BLaER1 treated with 17β-estradiol and CSF1 and Interleukin-3, amounts not matched to agents 10 nM and 100 nM (cell line): Measurements from ENCODE around the gene ZC3H11A.

ENCODE experiments used
- H3K27ac ChIP-seq, 11 experiments: shearing (Covaris generic); formaldehyde crosslinking; 2 replicates each; pipeline ENCODE4 v1.8.1; 2022
- H3K27me3 ChIP-seq, 11 experiments: shearing (Covaris generic); formaldehyde crosslinking; 2 replicates each; pipeline ENCODE4 v1.8.1; 2022
- H3K36me3 ChIP-seq, 11 experiments: shearing (Covaris generic); formaldehyde crosslinking; 2 replicates each; pipeline ENCODE4 v1.8.1; 2022
- H3K4me1 ChIP-seq, 10 experiments: shearing (Covaris generic); formaldehyde crosslinking; 2 replicates each; pipeline ENCODE4 v1.8.1; 2022
- H3K4me2 ChIP-seq, 11 experiments: shearing (Covaris generic); formaldehyde crosslinking; 2 replicates each; pipeline ENCODE4 v1.8.1; 2022
- H3K4me3 ChIP-seq, 10 experiments: shearing (Covaris generic); formaldehyde crosslinking; 2 replicates each; pipeline ENCODE4 v1.8.1; 2022
- H3K9ac ChIP-seq, 11 experiments: shearing (Covaris generic); formaldehyde crosslinking; 2 replicates each; pipeline ENCODE4 v1.8.1; 2022
- H3K9me3 ChIP-seq, 11 experiments: shearing (Covaris generic); formaldehyde crosslinking; replicated peaks in 1 of 11; 2 replicates each; pipeline ENCODE4 v1.8.1; 2022
- H4K20me1 ChIP-seq, 11 experiments: shearing (Covaris generic); formaldehyde crosslinking; 2 replicates each; pipeline ENCODE4 v1.8.1; 2022
- Cebpa-rat ChIP-seq, 11 experiments: shearing (Covaris generic); IDR thresholded peaks; 2 replicates each; pipeline ENCODE4 v1.8.1; 2022

ZC3H11A gene

DNA sequence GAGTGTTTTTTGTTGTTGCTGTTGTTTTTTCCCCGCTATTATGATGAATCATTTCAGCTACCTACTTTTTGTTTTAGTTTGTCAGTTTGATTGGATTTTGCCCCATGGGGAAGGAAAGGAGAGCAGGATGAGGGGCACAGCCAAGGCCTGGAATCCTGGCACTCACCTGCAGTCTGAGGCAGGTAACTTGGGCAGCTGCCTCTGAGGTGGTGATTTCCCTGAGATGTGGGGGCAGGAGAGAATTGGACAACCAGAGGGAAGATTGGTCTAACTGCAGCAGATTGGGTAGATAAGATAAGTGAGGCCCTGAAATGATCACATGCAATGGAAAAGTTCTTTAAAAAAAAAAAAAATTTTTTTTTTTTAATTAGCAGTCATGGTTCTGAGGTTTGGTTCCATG, 31.9 kb upstream of the ZC3H11A start:
- no peak for TF ChIP-seq Cebpa-rat (IDR thresholded peaks at IDR 0.05)
- H3K9ac ChIP-seq, result no peak overlapping the region

DNA sequence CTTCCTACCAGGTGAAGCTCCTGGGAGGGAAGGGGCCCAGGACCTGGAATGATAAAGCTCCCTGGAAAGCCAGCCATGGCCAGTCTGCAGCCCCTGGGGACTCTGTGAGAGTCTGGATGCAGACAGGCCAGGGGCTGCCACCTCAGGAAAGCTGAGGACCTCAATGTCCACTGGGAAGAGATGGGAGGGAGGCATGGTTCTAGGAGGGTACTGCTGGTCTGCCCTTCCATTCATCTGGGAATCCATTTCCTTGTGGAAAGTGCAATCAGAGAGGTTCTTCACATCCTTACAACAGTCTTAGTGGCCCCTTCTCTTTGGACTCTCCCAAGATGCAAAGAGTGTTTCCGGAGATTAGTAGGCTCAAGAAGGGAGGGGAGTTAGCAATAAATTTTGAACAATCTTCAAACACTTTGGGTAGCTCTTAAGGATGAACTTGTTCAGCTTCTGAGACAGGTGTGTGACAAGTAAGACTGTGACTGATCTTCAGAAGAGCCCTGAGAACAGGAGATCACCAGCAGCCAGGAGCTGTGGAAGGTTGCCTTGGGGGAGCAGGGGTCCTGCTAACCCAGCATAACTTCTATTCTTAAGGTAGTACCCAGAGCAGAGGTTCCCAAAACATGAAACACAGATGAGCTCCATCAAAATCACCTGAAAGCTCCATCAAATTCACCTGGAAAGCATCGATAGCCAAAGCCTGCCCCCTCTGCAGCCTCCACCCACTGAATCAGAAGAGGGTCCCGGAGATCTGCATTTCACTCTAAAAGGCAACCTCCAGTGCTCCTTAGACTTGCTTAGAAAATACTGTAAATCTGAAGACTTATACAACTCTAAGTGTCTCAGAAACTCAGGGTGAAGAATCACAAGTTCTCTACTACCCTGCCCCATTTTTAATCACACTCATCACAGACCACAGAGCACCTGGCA, 31.1 kb upstream of the ZC3H11A start:
- Histone ChIP-seq H4K20me1 (no peaks in the 10 kb centered on the region), H3K9me3 (no peaks in the 10 kb centered on the region), H3K4me3 (peak overlapping the region in 8 of 10 experiments; percentile 29 to 70 (median 57); a peak in 14 of 20 replicates), H3K4me1 (peaks cover 44 to 68% (median 60%) of the 10 kb centered on the region in 10 experiments), H3K27ac (peak overlapping the region; percentile 78 to 98 (median 93); a peak in 21 of 22 replicates), H3K9ac (peak overlapping the region; percentile 71 to 85 (median 78)), H3K4me2 (peak overlapping the region; percentile 77 to 95 (median 85)), H3K36me3 (peaks cover 0 to 9% (median 0%) of the 10 kb centered on the region in 11 experiments; a peak in 1 of 22 replicates), H3K27me3 (no peaks in the 10 kb centered on the region)
- no peak for TF ChIP-seq Cebpa-rat (IDR thresholded peaks at IDR 0.05)

More for the DNA sequence above, 31.9 kb upstream of the ZC3H11A start:
- H3K9me3 ChIP-seq, result no peaks in the 10 kb centered on the region
- no peaks in the 10 kb centered on the region for H4K20me1 ChIP-seq
- H3K4me2 ChIP-seq, result peak overlapping the region in 10 of 11 experiments; percentile 77 to 95 (median 86); a peak in 15 of 22 replicates
- peak overlapping the region in 9 of 11 experiments; percentile 86 to 98 (median 93); a peak in 15 of 22 replicates for H3K27ac ChIP-seq
- H3K36me3 ChIP-seq, result peaks cover 0 to 8% (median 0%) of the 10 kb centered on the region in 11 experiments; a peak in 1 of 22 replicates
- no peak overlapping the region for H3K4me3 ChIP-seq
- peaks cover 38 to 60% (median 52%) of the 10 kb centered on the region in 10 experiments for H3K4me1 ChIP-seq
- H3K27me3 ChIP-seq, result no peaks in the 10 kb centered on the region

DNA sequence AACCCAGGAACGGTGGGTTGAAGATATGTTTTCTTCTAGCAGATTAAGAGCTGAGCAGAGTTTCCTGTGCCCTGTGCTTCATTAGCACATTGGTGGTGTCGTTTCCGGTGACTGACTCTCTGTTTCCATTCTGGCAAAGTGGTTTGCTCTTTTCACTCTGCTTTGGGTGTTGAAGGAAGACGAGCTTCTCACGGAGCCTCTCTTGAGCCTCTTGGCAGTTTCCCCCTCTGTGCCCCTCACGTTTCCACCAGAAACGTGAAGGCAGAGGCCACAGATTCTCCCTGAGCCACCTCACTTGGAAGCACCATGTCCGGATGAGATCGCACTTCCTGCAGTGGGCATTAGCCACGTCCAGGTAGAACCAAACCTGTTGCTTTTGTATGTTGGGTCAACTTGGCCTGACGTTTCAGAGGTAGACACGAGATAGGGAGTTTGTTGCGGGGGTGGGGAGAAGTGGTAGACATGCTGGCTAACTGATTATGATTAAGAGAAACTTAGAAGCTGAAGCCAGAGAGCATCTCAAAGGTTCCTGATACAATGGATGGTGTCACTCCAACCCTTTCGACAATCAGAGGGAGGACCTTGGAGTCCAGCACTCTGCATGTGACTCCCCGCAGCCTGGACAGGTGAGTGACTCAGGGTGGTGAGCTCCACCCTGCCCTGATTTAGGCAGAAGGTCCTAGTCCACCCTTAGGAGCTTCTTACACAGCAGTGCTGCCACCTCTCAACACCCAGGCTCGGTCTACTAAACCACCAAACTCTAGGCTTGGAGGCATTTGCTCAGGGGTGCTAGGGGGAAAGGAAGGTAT, 30.2 kb upstream of the ZC3H11A start, which contains the start of gene LAX1:
TSS of gene LAX1 (plus strand) at position 155 of the 809 bp plus-strand sequence. CDS start at position 538, 383 bp downstream.
- H3K9ac ChIP-seq, result peak within 1 kb of the TSS; percentile 71 to 85 (median 78)

DNA sequence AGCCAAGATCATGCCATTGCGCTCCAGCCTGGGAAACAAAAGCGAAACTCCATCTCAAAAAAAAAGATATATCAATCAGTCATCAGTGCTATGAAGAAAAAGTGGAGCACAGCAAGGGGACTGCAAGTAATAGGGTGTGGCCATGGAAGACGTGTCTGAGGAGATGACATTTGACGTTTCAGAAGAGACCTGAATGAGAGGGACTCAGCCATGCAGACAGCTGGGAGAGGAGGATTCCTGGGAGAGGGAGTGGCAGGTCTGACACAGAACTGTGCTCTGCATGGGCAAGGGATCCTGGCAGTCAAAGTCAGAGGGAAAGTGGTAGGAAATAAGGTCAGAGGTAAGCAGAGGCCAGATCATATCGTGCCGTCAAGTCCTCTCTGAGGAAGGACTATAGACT, 27.2 kb upstream of the ZC3H11A start:
- H3K4me2 ChIP-seq, result peak overlapping the region; percentile 47 to 95 (median 77); a peak in 21 of 22 replicates
- H3K9ac ChIP-seq, result peak overlapping the region in 10 of 11 experiments; percentile 61 to 80 (median 77); a peak in 19 of 22 replicates
- H3K27ac ChIP-seq, result peak overlapping the region; percentile 86 to 98 (median 93); a peak in 21 of 22 replicates
- no peaks in the 10 kb centered on the region for H4K20me1 ChIP-seq
- TF ChIP-seq Cebpa-rat (IDR thresholded peaks at IDR 0.05), result no peak
- no peaks in the 10 kb centered on the region for H3K9me3 ChIP-seq
- H3K4me1 ChIP-seq, result peaks cover 48 to 85% (median 76%) of the 10 kb centered on the region in 10 experiments
- peak overlapping the region in 1 of 10 experiments; percentile 3; a peak in 1 of 20 replicates for H3K4me3 ChIP-seq
- no peaks in the 10 kb centered on the region for H3K27me3 ChIP-seq
- H3K36me3 ChIP-seq, result peaks cover 0 to 37% (median 23%) of the 10 kb centered on the region in 11 experiments; a peak in 13 of 22 replicates

More for the DNA sequence above, 30.2 kb upstream of the ZC3H11A start, which contains the start of gene LAX1:
- peak within 1 kb of the TSS; percentile 77 to 95 (median 85) for H3K4me2 ChIP-seq
- peaks cover 44 to 69% (median 63%) of the 10 kb centered on the region in 10 experiments for H3K4me1 ChIP-seq
- peak within 1 kb of the TSS; percentile 26 to 70 (median 54); a peak in 18 of 20 replicates for H3K4me3 ChIP-seq
- no peak for TF ChIP-seq Cebpa-rat (IDR thresholded peaks at IDR 0.05)
- peak within 1 kb of the TSS; percentile 78 to 98 (median 93) for H3K27ac ChIP-seq
- H3K9me3 ChIP-seq, result no peaks in the 10 kb centered on the region
- no peaks in the 10 kb centered on the region for H3K27me3 ChIP-seq
- H4K20me1 ChIP-seq, result no peaks in the 10 kb centered on the region
- peaks cover 0 to 9% (median 0%) of the 10 kb centered on the region in 11 experiments; a peak in 1 of 22 replicates for H3K36me3 ChIP-seq

DNA sequence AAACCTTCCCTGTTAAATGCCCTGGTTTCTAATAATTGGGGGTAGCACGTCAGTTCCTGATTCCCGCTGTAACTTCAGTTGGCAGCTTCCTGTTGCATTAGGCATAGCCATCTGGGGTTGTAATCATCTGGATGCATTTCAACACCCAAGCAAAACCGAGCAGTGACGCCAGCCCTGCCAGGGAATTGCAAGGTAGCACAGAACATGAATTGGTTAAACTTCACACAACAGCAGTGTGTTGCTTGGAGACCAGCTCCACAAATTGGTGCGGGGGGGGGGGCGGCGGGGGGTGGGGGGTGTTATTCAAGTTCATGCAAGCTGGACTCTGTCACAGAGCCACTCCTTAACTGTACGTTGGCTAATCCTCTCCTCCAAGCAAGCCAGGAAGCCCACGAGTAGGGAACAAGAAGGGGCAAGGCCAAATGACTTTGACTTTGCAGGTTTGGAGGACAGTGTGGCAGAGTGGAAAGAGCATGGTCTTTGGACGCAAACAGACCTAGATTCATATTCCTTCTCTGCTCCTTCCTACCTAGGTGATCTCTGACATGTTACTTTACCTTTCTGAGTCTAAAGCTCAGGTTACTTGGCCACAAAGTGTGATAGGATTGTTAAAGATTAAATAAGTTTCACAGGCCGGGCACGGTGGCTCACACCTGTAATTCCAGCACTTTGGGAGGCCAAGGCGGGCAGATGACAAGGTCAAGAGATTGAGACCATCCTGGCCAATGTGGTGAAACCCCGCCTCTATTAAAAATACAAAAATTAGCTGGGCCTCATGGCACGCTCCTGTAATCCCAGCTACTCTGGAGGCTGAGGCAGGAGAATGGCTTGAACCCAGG, 25.7 kb upstream of the ZC3H11A start:
- Histone ChIP-seq H3K9ac (peak overlapping the region; percentile 70 to 86 (median 80); a peak in 21 of 22 replicates), H3K4me2 (peak overlapping the region; percentile 54 to 95 (median 81)), H3K4me3 (peak overlapping the region in 1 of 10 experiments; percentile 30; a peak in 4 of 20 replicates), H3K27ac (peak overlapping the region; percentile 87 to 98 (median 94)), H3K36me3 (peaks cover 0 to 52% (median 38%) of the 10 kb centered on the region in 11 experiments; a peak in 18 of 22 replicates), H3K4me1 (peaks cover 38 to 70% (median 63%) of the 10 kb centered on the region in 10 experiments), H3K9me3 (no peaks in the 10 kb centered on the region), H3K27me3 (no peaks in the 10 kb centered on the region), H4K20me1 (no peaks in the 10 kb centered on the region)
- peak; percentile 86 to 98 (median 96) for TF ChIP-seq Cebpa-rat (IDR thresholded peaks at IDR 0.05)

DNA sequence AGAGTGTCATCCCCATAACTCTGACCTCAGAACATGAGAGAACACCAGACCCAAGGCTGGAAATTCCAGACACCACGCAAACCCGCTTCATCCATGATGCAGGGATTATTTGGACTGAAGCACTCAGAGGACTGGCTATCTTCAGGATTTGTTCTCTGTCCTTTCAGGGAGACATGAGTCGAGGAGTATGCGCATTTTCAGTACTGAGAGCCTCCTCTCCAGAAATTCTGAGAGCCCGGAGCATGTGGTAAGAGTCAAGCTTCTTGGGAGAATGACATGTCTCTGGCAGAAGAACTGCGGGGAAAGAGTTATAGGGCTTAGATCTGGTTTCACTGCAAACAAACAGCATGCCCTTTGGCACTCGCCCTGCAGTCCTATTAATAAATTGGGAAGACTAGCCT, 23.5 kb upstream of the ZC3H11A start:
- peak overlapping the region in 10 of 11 experiments; percentile 87 to 98 (median 92); a peak in 19 of 22 replicates for H3K27ac ChIP-seq
- H3K9me3 ChIP-seq, result no peaks in the 10 kb centered on the region
- H3K4me2 ChIP-seq, result peak overlapping the region in 2 of 11 experiments; percentile 33 to 76; a peak in 2 of 22 replicates
- no peak for TF ChIP-seq Cebpa-rat (IDR thresholded peaks at IDR 0.05)
- H3K9ac ChIP-seq, result peak overlapping the region in 3 of 11 experiments; percentile 10 to 35 (median 31); a peak in 6 of 22 replicates
- no peaks in the 10 kb centered on the region for H4K20me1 ChIP-seq
- peaks cover 26 to 50% (median 43%) of the 10 kb centered on the region in 10 experiments for H3K4me1 ChIP-seq
- peaks cover 0 to 65% (median 50%) of the 10 kb centered on the region in 11 experiments; a peak in 18 of 22 replicates for H3K36me3 ChIP-seq
- H3K4me3 ChIP-seq, result no peak overlapping the region
- H3K27me3 ChIP-seq, result no peaks in the 10 kb centered on the region

DNA sequence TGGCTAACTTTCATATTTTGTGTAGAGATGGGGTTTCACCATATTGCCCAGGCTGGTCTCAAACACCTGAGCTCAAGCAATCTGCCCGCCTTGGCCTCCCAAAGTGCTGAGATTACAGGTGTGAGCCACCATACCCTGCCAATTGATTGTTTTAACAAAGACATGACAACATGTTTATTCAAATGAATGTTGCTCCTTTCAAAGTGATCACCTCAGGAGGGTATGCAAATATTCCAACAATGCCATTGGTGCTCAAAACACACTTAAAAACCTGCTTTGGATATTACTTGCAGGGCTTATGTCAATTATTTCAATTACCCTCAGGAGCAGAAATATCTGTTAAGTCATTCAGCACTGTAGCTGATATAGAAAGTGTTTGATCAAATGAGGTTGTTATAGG, 22.6 kb upstream of the ZC3H11A start:
- Histone ChIP-seq H3K4me2 (no peak overlapping the region), H3K9me3 (no peaks in the 10 kb centered on the region), H3K9ac (no peak overlapping the region), H3K27me3 (no peaks in the 10 kb centered on the region), H3K36me3 (peaks cover 0 to 65% (median 50%) of the 10 kb centered on the region in 11 experiments; a peak in 18 of 22 replicates), H3K4me1 (peaks cover 26 to 42% (median 34%) of the 10 kb centered on the region in 10 experiments), H3K27ac (peak overlapping the region in 1 of 11 experiments; percentile 9; a peak in 1 of 22 replicates), H4K20me1 (no peaks in the 10 kb centered on the region), H3K4me3 (no peak overlapping the region)
- TF ChIP-seq Cebpa-rat (IDR thresholded peaks at IDR 0.05), result no peak
